SJCRH30 (cell line): ENCODE results near the gene GID8. TPM values are rescaled to one million over a fixed set of nuclear protein-coding genes. Genes with fewer than 3 reads are reported as not detected.

Experiments
- DNase-seq, 2 experiments: peaks; one replicate each; pipeline ENCODE4 v3.0.0-alpha.2; 2015 to 2020
- H3K27ac ChIP-seq: fragments of 250-450 bp; sonication (Bioruptor Pico); 2 replicates; pipeline ENCODE4 v1.5.1; 2020; ENCODE audit warnings: mild to moderate bottlenecking, moderate library complexity
- H3K27me3 ChIP-seq: fragments of 250-450 bp; sonication (Bioruptor Pico); 2 replicates; pipeline ENCODE4 v1.5.1; 2020; ENCODE audit warnings: mild to moderate bottlenecking, moderate library complexity
- H3K36me3 ChIP-seq: fragments of 250-450 bp; sonication (Bioruptor Pico); 2 replicates; pipeline ENCODE4 v1.5.1; 2020; ENCODE audit warnings: mild to moderate bottlenecking, moderate library complexity
- H3K4me1 ChIP-seq: fragments of 250-450 bp; sonication (Bioruptor Pico); 2 replicates; pipeline ENCODE4 v1.5.1; 2020; ENCODE audit warnings: mild to moderate bottlenecking, moderate library complexity
- H3K4me3 ChIP-seq: fragments of 250-450 bp; sonication (Bioruptor Pico); 2 replicates; pipeline ENCODE4 v1.5.1; 2020; ENCODE audit warnings: mild to moderate bottlenecking, moderate library complexity
- H3K9me3 ChIP-seq: fragments of 250-450 bp; sonication (Bioruptor Pico); replicated peaks from 2 replicates; pipeline ENCODE4 v1.5.1; 2020; ENCODE audit warnings: mild to moderate bottlenecking, moderate library complexity
- total RNA-seq: library from RNA; depleted of rRNA; stranded (reverse); fragments of >200 nt; shearing (Covaris generic); gene quantifications from 2 replicates; pipeline ENCODE4 v1.2.3, GENCODE V29; 2014; rRNA removed

The GID8 gene
- total RNA-seq, 1 experiment from 2014 or later = 109 TPM

GRCh38 chr20:62994869-62995281 is 56.9 kb downstream of the GID8 start:
- Histone ChIP-seq H3K4me1 (peaks cover 34% of the 10 kb centered on the region), H3K9me3 (no peaks in the 10 kb centered on the region), H3K36me3 (no peaks in the 10 kb centered on the region), H3K4me3 (no peak overlapping the region), H3K27me3 (no peaks in the 10 kb centered on the region; the same call in 1 of the 2 replicates), H3K27ac (peak overlapping the region; percentile 57; the same call in 1 of the 2 replicates)
- no peak for DNase-seq

GRCh38 chr20:62995481-62995880 is 57.5 kb downstream of the GID8 start:
- Histone ChIP-seq H3K4me1 (peaks cover 35% of the 10 kb centered on the region), H3K4me3 (no peak overlapping the region), H3K27ac (no peak overlapping the region), H3K9me3 (no peaks in the 10 kb centered on the region), H3K27me3 (no peaks in the 10 kb centered on the region; the same call in 1 of the 2 replicates), H3K36me3 (no peaks in the 10 kb centered on the region)
- no peak for DNase-seq

- Histone ChIP-seq H3K4me3 (no peak overlapping the region), H3K4me1 (peaks cover 39% of the 10 kb centered on the region), H3K9me3 (no peaks in the 10 kb centered on the region), H3K36me3 (no peaks in the 10 kb centered on the region), H3K27me3 (no peaks in the 10 kb centered on the region; the same call in 1 of the 2 replicates), H3K27ac (no peak overlapping the region)
- peak; percentile 60 to 74 for DNase-seq
These were observed 58.1 kb downstream of the GID8 start for GRCh38 chr20:62995898-62996595.

- no peak overlapping the region for H3K4me3 ChIP-seq
- DNase-seq = no peak
- H3K27me3 ChIP-seq = peaks cover 3% of the 10 kb centered on the region; the same call in 1 of the 2 replicates
- H3K4me1 ChIP-seq = peaks cover 39% of the 10 kb centered on the region
- H3K9me3 ChIP-seq = no peaks in the 10 kb centered on the region
- H3K36me3 ChIP-seq = no peaks in the 10 kb centered on the region
- H3K27ac ChIP-seq = no peak overlapping the region
These were observed 58.6 kb downstream of the GID8 start for GRCh38 chr20:62996596-62996982.

GRCh38 chr20:62997417-62998035 is 59.6 kb downstream of the GID8 start:
- H3K4me1 ChIP-seq = peaks cover 39% of the 10 kb centered on the region
- no peaks in the 10 kb centered on the region for H3K36me3 ChIP-seq
- no peak overlapping the region for H3K27ac ChIP-seq
- DNase-seq = no peak
- no peaks in the 10 kb centered on the region for H3K9me3 ChIP-seq
- H3K27me3 ChIP-seq = peaks cover 4% of the 10 kb centered on the region; the same call in 1 of the 2 replicates
- no peak overlapping the region for H3K4me3 ChIP-seq

Other genes with a start within 250 kb of the GID8 start
- 0.02 TPM in 1 of 2 replicates, not detected in the other for gene NTSR1, start 229.3 kb upstream of the GID8 start, total RNA-seq
- 52.5 and 57.4 TPM in 2 replicates for gene MRGBP, start 141.7 kb upstream of the GID8 start, total RNA-seq
- 46.6 and 49.0 TPM in 2 replicates for gene OGFR, start 133.3 kb upstream of the GID8 start, total RNA-seq
- gene COL9A3, start 121.1 kb upstream of the GID8 start, total RNA-seq = 2.0 and 2.1 TPM in 2 replicates
- gene TCFL5, start 76.3 kb upstream of the GID8 start, total RNA-seq = 19.9 and 21.2 TPM in 2 replicates
- 98.5 and 108 TPM in 2 replicates for gene DIDO1, start 11.6 kb upstream of the GID8 start, total RNA-seq
- 1.1 and 2.1 TPM in 2 replicates for gene SLC17A9, start 14.6 kb downstream of the GID8 start, total RNA-seq
- not detected in 2 replicates for gene BHLHE23, start 68.8 kb downstream of the GID8 start, total RNA-seq